Measurements from ENCODE around the gene BCL7A. TPM values are rescaled to one million over a fixed set of nuclear protein-coding genes. Genes with fewer than 3 reads are reported as not detected.

Gene BCL7A
- total and polyA plus RNA-seq, 2 experiments from 2014 or later: 12.7 to 14.9 TPM

- TF ChIP-seq ZNF462 (CRISPR knock-in tag; IDR thresholded peaks at IDR 0.05) (no peak), EZH2 (IDR thresholded peaks at IDR 0.05; ENCODE audit: low read depth, unreplicated experiment) (no peak), CTCF (conservative IDR thresholded peaks at IDR 0.05; ENCODE audit: low read depth in 2 of 2) (no peak), ZNF114 (CRISPR knock-in tag; IDR thresholded peaks at IDR 0.05) (no peak)
These were observed 8.8 kb downstream of the BCL7A start (continued) for GRCh38 chr12:122030424-122031035.

- H3K4me2 ChIP-seq: no peak overlapping the region
- no peak overlapping the region for H3K4me3 ChIP-seq
- no peak overlapping the region for H3K27ac ChIP-seq (ENCODE audit: low read depth)
- TF ChIP-seq EZH2phosphoT487 (IDR thresholded peaks at IDR 0.05; ENCODE audit: unreplicated experiment) (no peak), REST (IDR thresholded peaks at IDR 0.05; ENCODE audit: unreplicated experiment) (no peak), CTCF (conservative IDR thresholded peaks at IDR 0.05; ENCODE audit: low read depth in 2 of 2) (peak; percentile 64 to 76)
- H3K27ac Mint-ChIP-seq: no peak overlapping the region
- no peaks in the 10 kb centered on the region for H3K36me3 ChIP-seq (ENCODE audit: insufficient read depth)
- peak; percentile 94 for ATAC-seq
- H3K36me3 Mint-ChIP-seq (ENCODE audit: low read depth): peaks cover 18% of the 10 kb centered on the region
- peaks cover 13% of the 10 kb centered on the region for H4K20me1 ChIP-seq (replicated peaks; ENCODE audit: insufficient read depth)
- H3K4me1 ChIP-seq (ENCODE audit: insufficient read depth): no peaks in the 10 kb centered on the region; the same call in 1 of the 2 replicates
- H3F3A ChIP-seq (replicated peaks; ENCODE audit: low read depth): peaks cover 4% of the 10 kb centered on the region; the same call in 1 of the 2 replicates
- no peak overlapping the region for H2AFZ ChIP-seq
- peaks cover 31% of the 10 kb centered on the region for H3K79me2 ChIP-seq (replicated peaks; ENCODE audit: insufficient read depth)
- no peak overlapping the region for H3K4me3 Mint-ChIP-seq
- no peaks in the 10 kb centered on the region for H3K27me3 ChIP-seq (ENCODE audit: insufficient read depth)
- H3K9me2 ChIP-seq (ENCODE audit: insufficient read depth): no peaks in the 10 kb centered on the region
- peak; percentile 81 for DNase-seq (ENCODE audit: low spot score)
- H3K9me3 Mint-ChIP-seq: no peaks in the 10 kb centered on the region; the same call in 2 of the 3 replicates
- peaks cover 15% of the 10 kb centered on the region for H3K27me3 Mint-ChIP-seq (ENCODE audit: insufficient read depth, low read depth, poor library complexity)
- peaks cover 24% of the 10 kb centered on the region for H3K4me1 Mint-ChIP-seq
These were observed 9.9 kb downstream of the BCL7A start for GRCh38 chr12:122031342-122032216.
